AG10803 (cell line): Measurements from ENCODE around the gene FBXO34.
A peak's percentile ranks its signal among the peaks of the same experiment; 100 is the strongest.

Experiments used
- DNase-seq: peaks from one replicate; pipeline ENCODE4 v3.0.0; 2010; ENCODE audit warnings: low read depth
- H3K4me3 ChIP-seq: 2 replicates; pipeline ENCODE4 v1.5.1; 2011; ENCODE audit warnings: mild to moderate bottlenecking, low read length, control low read depth
- TF ChIP-seq, protein P1 (sequence below): conservative IDR thresholded peaks from 2 replicates; pipeline ENCODE4 v1.5.1; 2011; ENCODE audit warnings: mild to moderate bottlenecking, low read length, control low read depth, inconsistent platforms

Gene FBXO34

DNA sequence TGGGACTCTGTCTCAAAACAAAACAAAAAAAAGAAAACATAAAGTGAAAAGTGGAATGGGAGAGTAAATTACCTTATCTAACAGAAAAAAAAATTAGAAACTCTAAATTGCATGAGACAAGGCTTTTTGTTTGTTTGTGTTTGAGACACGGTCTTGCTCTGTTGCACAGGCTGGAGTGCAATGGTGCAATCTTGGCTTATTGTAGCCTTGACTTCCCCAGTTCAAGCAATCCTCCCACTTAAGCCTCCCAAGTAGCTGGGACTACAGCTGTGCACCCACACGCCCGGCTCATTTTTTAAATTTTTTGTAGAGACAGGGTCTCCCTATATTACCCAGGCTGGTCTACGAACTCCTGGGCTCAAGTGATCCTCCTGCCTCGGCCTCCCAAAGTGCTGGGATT is 17.9 kb upstream of the FBXO34 start:
- TF ChIP-seq, protein P1, sequence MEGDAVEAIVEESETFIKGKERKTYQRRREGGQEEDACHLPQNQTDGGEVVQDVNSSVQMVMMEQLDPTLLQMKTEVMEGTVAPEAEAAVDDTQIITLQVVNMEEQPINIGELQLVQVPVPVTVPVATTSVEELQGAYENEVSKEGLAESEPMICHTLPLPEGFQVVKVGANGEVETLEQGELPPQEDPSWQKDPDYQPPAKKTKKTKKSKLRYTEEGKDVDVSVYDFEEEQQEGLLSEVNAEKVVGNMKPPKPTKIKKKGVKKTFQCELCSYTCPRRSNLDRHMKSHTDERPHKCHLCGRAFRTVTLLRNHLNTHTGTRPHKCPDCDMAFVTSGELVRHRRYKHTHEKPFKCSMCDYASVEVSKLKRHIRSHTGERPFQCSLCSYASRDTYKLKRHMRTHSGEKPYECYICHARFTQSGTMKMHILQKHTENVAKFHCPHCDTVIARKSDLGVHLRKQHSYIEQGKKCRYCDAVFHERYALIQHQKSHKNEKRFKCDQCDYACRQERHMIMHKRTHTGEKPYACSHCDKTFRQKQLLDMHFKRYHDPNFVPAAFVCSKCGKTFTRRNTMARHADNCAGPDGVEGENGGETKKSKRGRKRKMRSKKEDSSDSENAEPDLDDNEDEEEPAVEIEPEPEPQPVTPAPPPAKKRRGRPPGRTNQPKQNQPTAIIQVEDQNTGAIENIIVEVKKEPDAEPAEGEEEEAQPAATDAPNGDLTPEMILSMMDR = no peak

DNA sequence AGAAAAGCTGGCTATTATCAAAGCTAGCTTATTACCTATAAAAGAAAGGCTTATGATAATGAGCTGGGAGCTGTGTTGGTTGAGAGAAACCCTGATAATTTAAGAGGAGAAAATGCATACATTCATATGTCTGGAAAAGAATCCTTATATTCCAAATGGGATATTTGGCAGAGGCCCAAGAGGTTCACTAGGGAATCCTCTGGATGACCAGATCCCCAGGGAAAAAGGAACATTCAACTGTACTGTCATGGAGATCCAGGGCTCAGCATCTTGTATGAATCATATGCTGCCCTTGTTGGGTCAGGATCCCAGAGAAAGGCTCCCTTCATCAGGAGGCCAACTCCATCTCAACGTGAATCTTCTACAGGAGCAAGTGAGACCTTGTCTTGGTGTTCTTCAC is 16.6 kb upstream of the FBXO34 start:
- no peak overlapping the region for H3K4me3 ChIP-seq
- TF ChIP-seq, protein P1 = no peak
- no peak for DNase-seq

More for the DNA sequence above, 17.9 kb upstream of the FBXO34 start:
- H3K4me3 ChIP-seq = no peak overlapping the region
- DNase-seq = no peak

GRCh38 chr14:55255979-55256378 is 15.2 kb upstream of the FBXO34 start:
- TF ChIP-seq, protein P1 = no peak
- H3K4me3 ChIP-seq = no peak overlapping the region

DNA sequence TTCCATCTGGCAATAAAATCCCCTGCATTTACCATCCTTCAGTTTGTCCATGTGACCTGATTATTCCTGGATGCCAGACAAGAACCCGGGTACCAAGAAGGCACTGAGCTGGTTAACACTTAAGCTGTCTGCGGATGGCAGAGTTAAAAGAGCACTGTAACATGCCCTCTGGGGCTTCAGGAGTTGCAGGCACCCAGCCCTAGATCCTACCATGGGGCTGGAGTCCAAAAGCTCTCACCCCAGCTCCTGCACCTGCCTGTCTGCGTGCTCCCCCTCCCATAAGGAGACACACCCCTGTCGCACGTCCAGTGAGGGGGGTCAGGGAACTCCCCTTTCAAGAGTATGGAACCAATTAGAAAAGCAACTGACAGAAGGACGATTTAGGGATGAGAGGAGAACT is 14.6 kb upstream of the FBXO34 start:
- no peak overlapping the region for H3K4me3 ChIP-seq
- TF ChIP-seq, protein P1 = no peak
- no peak for DNase-seq

More at GRCh38 chr14:55255979-55256378, 15.2 kb upstream of the FBXO34 start:
- DNase-seq = no peak

DNA sequence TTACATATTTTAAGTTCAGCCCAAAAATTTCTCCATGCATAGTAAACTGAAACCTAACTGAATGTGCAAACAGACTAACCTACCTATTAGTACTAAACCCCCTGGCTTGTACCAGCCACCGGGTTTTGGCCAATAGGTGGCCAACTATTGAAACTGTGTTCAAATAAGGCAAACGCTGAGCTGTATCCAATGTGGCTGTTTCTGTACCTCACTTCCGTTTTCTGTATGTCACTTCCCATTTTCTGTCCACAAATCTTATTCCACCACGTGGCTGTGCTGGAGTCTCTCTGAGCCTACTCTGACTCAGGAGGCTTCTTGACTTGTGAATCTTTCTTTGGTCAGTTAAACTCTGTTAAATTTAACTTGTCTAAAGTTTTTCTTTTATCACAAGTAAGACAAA is 6.0 kb upstream of the FBXO34 start:
- DNase-seq = no peak
- TF ChIP-seq, protein P1 = no peak
- no peak overlapping the region for H3K4me3 ChIP-seq

- peak; percentile 56 for DNase-seq
- H3K4me3 ChIP-seq = no peak overlapping the region
- TF ChIP-seq, protein P1 = no peak
These were observed 3.4 kb upstream of the FBXO34 start for GRCh38 chr14:55267820-55268219.

DNA sequence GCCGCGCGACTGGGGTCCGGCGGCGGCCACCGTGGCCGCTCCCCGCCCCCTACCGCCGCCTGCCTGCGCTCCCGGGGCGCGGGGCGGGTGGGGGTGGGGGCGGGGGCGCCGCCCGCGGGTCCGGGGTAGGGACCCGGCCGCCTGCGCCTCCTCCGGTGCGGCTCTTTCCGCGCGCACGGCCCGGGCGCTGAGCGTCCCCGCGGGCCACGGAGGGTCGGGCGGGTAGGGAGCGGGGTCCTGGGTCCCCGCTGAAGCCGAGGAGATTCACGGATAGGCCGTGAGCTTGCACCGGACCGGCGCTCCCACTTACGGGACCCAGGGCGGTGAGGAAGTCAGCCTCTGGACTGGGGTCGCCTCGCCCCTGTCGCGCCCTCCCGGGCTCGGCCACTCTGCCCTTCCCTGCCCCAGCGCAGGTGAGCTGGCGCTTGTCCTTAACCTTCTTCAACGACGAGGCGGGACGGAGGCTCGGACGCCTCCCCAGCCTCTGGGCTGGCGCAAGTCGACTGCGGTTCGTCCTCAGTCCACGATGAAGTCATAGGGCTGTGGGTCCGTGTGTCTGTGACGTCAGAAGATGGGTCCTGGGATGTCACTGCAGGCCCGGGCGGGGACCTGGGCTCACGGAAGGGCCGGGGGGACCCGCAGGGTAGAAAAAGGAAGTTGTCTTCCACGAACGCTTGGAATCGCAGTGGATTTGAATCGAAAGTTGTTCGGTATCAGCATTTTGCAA is 514 bp downstream of the FBXO34 start:
- H3K4me3 ChIP-seq = peak overlapping the region; percentile 98
- TF ChIP-seq, protein P1 = no peak; the same call in 1 of the 2 replicates
- peak; percentile 73 for DNase-seq
